CD4-positive, alpha-beta T cell treated with Interleukin-15 for 4 hours (primary cell): ENCODE measurements around the gene SRSF8.
"Not testable (repeated sequence)": the region's sequence is repeated elsewhere in the genome, so short reads cannot be mapped to it uniquely, and the experiment has no call there.

ENCODE experiments used
- DNase-seq: peaks from one replicate; pipeline ENCODE4 v3.0.0-alpha.2; 2020; ENCODE audit warnings: low spot score

Gene SRSF8

GRCh38 chr11:95066716-95067038 is at the start of gene SRSF8:
SRSF8 (plus strand) TSS chr11:95066919; CDS start chr11:95067227, 308 bp downstream.
- DNase-seq: no peak

- DNase-seq: not testable (repeated sequence)
Measured at GRCh38 chr11:95021468-95021867, 45.3 kb upstream of the SRSF8 start.

GRCh38 chr11:95024958-95025357 is 41.8 kb upstream of the SRSF8 start, which contains the start of gene KDM4E:
KDM4E (plus strand) TSS chr11:95025258; CDS start chr11:95025558, 300 bp downstream.
- no peak for DNase-seq

- not testable (repeated sequence) for DNase-seq
Measured at GRCh38 chr11:95025594-95025993, 41.1 kb upstream of the SRSF8 start.

- no peak for DNase-seq
Measured at GRCh38 chr11:95028357-95028756, 38.4 kb upstream of the SRSF8 start.

GRCh38 chr11:95033051-95033450 is 33.7 kb upstream of the SRSF8 start:
- no peak for DNase-seq

- DNase-seq: no peak
Measured at GRCh38 chr11:95035316-95035715, 31.4 kb upstream of the SRSF8 start.

GRCh38 chr11:95037356-95038035 is 29.2 kb upstream of the SRSF8 start:
- not testable (repeated sequence) for DNase-seq

GRCh38 chr11:95042239-95042638 is 24.5 kb upstream of the SRSF8 start:
- DNase-seq: no peak

- DNase-seq: no peak
Measured at GRCh38 chr11:95042906-95043305, 23.8 kb upstream of the SRSF8 start.

- DNase-seq: no peak
Measured at GRCh38 chr11:95044010-95044409, 22.7 kb upstream of the SRSF8 start.

- DNase-seq: no peak
Measured at GRCh38 chr11:95045812-95046211, 20.9 kb upstream of the SRSF8 start.

GRCh38 chr11:95049122-95049521 is 17.6 kb upstream of the SRSF8 start, which contains the start of gene KDM4F:
KDM4F (plus strand) TSS chr11:95049422.
- DNase-seq: not testable (repeated sequence)

- DNase-seq: no peak
Measured at GRCh38 chr11:95050595-95051202, 16.0 kb upstream of the SRSF8 start.

GRCh38 chr11:95054356-95054755 is 12.4 kb upstream of the SRSF8 start:
- no peak for DNase-seq

- DNase-seq: no peak
Measured at GRCh38 chr11:95055283-95055897, 11.3 kb upstream of the SRSF8 start.

- no peak for DNase-seq
Measured at GRCh38 chr11:95057959-95058358, 8.8 kb upstream of the SRSF8 start.

GRCh38 chr11:95058621-95059020 is 8.1 kb upstream of the SRSF8 start:
- no peak for DNase-seq

- no peak for DNase-seq
Measured at GRCh38 chr11:95059046-95059445, 7.7 kb upstream of the SRSF8 start.

- no peak for DNase-seq
Measured at GRCh38 chr11:95065336-95065735, 1.4 kb upstream of the SRSF8 start.

- DNase-seq: peak; percentile 68
Measured at GRCh38 chr11:95067039-95067840, 521 bp downstream of the SRSF8 start.

- DNase-seq: no peak
Measured at GRCh38 chr11:95067841-95068219, 1.1 kb downstream of the SRSF8 start.

GRCh38 chr11:95068549-95068948 is 1.8 kb downstream of the SRSF8 start:
- DNase-seq: peak; percentile 85
